ENCODE results near the gene TRIO. TPM values are rescaled to one million over a fixed set of nuclear protein-coding genes. Genes with fewer than 3 reads are reported as not detected.

Gene TRIO
- total and polyA plus RNA-seq, 10 of the 15 experiments (the other 5 are each of a cell fraction or from before 2014, with no cell fraction given), result 5.1 to 96.4 (median 44.6) TPM

DNA sequence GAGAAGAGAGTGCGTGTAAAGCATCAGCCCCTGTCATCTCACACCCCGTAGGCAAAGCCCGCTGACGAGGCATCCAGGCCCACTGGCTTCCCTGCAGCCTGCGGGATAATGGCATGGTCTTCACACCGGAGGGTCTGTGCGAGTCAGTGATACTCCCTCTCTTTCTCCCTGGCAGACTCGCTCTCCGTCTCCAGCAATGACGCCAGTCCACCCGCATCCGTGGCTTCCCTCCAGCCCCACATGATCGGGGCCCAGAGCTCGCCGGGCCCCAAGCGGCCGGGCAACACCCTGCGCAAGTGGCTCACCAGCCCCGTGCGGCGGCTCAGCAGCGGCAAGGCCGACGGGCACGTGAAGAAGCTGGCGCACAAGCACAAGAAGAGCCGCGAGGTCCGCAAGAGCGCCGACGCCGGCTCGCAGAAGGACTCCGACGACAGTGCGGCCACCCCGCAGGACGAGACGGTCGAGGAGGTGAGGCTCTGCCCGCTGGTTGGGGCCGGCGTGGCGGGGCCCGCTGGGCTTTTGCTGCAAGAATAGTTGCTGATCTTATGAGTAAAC is 317.8 kb downstream of the TRIO start (continued):
- TF ChIP-seq, protein P1, sequence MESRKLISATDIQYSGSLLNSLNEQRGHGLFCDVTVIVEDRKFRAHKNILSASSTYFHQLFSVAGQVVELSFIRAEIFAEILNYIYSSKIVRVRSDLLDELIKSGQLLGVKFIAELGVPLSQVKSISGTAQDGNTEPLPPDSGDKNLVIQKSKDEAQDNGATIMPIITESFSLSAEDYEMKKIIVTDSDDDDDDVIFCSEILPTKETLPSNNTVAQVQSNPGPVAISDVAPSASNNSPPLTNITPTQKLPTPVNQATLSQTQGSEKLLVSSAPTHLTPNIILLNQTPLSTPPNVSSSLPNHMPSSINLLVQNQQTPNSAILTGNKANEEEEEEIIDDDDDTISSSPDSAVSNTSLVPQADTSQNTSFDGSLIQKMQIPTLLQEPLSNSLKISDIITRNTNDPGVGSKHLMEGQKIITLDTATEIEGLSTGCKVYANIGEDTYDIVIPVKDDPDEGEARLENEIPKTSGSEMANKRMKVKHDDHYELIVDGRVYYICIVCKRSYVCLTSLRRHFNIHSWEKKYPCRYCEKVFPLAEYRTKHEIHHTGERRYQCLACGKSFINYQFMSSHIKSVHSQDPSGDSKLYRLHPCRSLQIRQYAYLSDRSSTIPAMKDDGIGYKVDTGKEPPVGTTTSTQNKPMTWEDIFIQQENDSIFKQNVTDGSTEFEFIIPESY (IDR thresholded peaks at IDR 0.05), result no peak

DNA sequence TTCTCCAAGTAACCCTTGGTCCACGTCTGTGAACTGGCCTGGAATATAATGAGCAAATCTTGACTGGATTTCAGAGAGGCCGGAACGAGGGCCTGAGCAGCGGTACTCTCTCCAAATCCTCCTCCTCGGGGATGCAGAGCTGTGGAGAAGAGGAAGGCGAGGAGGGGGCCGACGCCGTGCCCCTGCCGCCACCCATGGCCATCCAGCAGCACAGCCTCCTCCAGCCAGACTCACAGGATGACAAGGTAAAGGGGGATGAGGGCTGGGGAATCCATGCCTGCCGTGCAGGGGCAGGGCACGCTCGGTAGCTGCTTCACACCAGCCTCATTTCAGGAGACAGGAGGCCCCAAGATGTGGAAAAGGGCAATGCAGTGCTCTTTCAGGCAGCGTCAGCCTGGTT is 319.5 kb downstream of the TRIO start:
- H3K79me2 ChIP-seq (ENCODE audit: control insufficient read depth, insufficient read depth, low read length), result no peaks in the 10 kb centered on the region
- H3K27ac ChIP-seq (ENCODE audit: control insufficient read depth, insufficient read depth), result no peak overlapping the region
- H3K9ac ChIP-seq (ENCODE audit: control insufficient read depth, insufficient read depth, low read length), result no peak overlapping the region
- SMC1A ChIA-PET (ENCODE audit: uncharacterized antibody, unreplicated experiment), result interaction anchor here (0.8 to 1.3 kb wide), 2 partner anchors 10 to 217 kb away, joined by 3 to 5 read pairs; no protein-coding TSS in a partner anchor
- H3K36me3 ChIP-seq (ENCODE audit: control insufficient read depth in 2 of 2, insufficient read depth in 2 of 2, low read length in 1 of 2), result peaks cover 22 to 25% of the 10 kb centered on the region in 2 experiments; a peak in 3 of 4 replicates
- H3K27me3 ChIP-seq (replicated peaks in 1 of 2; ENCODE audit: control insufficient read depth in 2 of 2, insufficient read depth in 2 of 2, low read length in 1 of 2), result no peaks in the 10 kb centered on the region
- H3K4me2 ChIP-seq (ENCODE audit: control insufficient read depth, insufficient read depth), result no peak overlapping the region
- POLR2A ChIA-PET, result no interaction called here
- H3K9me3 ChIP-seq (replicated peaks; ENCODE audit: control insufficient read depth, insufficient read depth, low read length), result no peaks in the 10 kb centered on the region
- no peaks in the 10 kb centered on the region for H3K4me1 ChIP-seq (ENCODE audit: control insufficient read depth, insufficient read depth, low read length)
- no peak for ATAC-seq
- DNase-seq (ENCODE audit: low read depth, low spot score), result no peak
- WGBS (ENCODE audit: insufficient coverage, insufficient replicate concordance, low lambda C conversion rate, missing lambda C conversion rate), result 95% methylated on average over 14 of the region's 14 CpGs
- no TSS peak for BruUV-seq (replicated peaks)
- RAD21 ChIA-PET (ENCODE audit: unreplicated experiment), result no interaction called here
- no peak overlapping the region for H3K4me3 ChIP-seq
- CTCF ChIA-PET, result interaction anchor here (0.6 kb wide), 1 partner anchor 63 kb away, joined by 3 read pairs; no protein-coding TSS in a partner anchor
- TF ChIP-seq TARDBP (IDR thresholded peaks at IDR 0.05; ENCODE audit: borderline replicate concordance) (no peak), SMARCA5 (IDR thresholded peaks at IDR 0.05) (no peak), NFYA (IDR thresholded peaks at IDR 0.05; ENCODE audit: borderline replicate concordance, low read depth, low read length) (no peak), TCF7 (IDR thresholded peaks at IDR 0.05; ENCODE audit: borderline replicate concordance) (no peak), RB1 (IDR thresholded peaks at IDR 0.05; ENCODE audit: borderline replicate concordance) (no peak), RAD51 (IDR thresholded peaks at IDR 0.05) (no peak), POLR2AphosphoS5 (IDR thresholded peaks at IDR 0.05; ENCODE audit: low read length) (no peak), SMAD1 (IDR thresholded peaks at IDR 0.05; ENCODE audit: low read depth, partially characterized antibody) (no peak), EP300 (IDR thresholded peaks at IDR 0.05; ENCODE audit: borderline replicate concordance in 1 of 2, control insufficient read depth in 1 of 2, low read depth in 2 of 2, low read length in 2 of 2) (no peak), SREBF2 (IDR thresholded peaks at IDR 0.05; ENCODE audit: low read length) (no peak), TCF12 (IDR thresholded peaks at IDR 0.05; ENCODE audit: low read depth, low read length) (no peak), RBBP5 (conservative IDR thresholded peaks at IDR 0.05) (no peak), STAT3 (IDR thresholded peaks at IDR 0.05; ENCODE audit: low read depth, low read length) (no peak), EED (IDR thresholded peaks at IDR 0.05; ENCODE audit: low read depth) (no peak)
- TF ChIP-seq, protein P2, sequence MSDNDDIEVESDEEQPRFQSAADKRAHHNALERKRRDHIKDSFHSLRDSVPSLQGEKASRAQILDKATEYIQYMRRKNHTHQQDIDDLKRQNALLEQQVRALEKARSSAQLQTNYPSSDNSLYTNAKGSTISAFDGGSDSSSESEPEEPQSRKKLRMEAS (IDR thresholded peaks at IDR 0.05; ENCODE audit: low read depth, low read length), result no peak
- TF ChIP-seq, protein P3, sequence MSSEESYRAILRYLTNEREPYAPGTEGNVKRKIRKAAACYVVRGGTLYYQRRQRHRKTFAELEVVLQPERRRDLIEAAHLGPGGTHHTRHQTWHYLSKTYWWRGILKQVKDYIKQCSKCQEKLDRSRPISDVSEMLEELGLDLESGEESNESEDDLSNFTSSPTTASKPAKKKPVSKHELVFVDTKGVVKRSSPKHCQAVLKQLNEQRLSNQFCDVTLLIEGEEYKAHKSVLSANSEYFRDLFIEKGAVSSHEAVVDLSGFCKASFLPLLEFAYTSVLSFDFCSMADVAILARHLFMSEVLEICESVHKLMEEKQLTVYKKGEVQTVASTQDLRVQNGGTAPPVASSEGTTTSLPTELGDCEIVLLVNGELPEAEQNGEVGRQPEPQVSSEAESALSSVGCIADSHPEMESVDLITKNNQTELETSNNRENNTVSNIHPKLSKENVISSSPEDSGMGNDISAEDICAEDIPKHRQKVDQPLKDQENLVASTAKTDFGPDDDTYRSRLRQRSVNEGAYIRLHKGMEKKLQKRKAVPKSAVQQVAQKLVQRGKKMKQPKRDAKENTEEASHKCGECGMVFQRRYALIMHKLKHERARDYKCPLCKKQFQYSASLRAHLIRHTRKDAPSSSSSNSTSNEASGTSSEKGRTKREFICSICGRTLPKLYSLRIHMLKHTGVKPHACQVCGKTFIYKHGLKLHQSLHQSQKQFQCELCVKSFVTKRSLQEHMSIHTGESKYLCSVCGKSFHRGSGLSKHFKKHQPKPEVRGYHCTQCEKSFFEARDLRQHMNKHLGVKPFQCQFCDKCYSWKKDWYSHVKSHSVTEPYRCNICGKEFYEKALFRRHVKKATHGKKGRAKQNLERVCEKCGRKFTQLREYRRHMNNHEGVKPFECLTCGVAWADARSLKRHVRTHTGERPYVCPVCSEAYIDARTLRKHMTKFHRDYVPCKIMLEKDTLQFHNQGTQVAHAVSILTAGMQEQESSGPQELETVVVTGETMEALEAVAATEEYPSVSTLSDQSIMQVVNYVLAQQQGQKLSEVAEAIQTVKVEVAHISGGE (CRISPR knock-in tag; IDR thresholded peaks at IDR 0.05), result no peak
- intact Hi-C loops (cut with micrococcal nuclease; ENCODE audit: unreplicated experiment) (no loop called here), in situ Hi-C loops (cut with MboI) (no loop called here)
- no peak overlapping the region for H2AFZ ChIP-seq (ENCODE audit: control insufficient read depth, low read depth, low read length)
- no peak for FAIRE-seq
- H4K20me1 ChIP-seq (ENCODE audit: control insufficient read depth, insufficient read depth), result no peaks in the 10 kb centered on the region
